Fibroblast of peridontal ligament (primary cell): ENCODE data around the gene CTCFL.

Experiments
- DNase-seq: peaks from one replicate; pipeline ENCODE4 v3.0.0-alpha.2; 2010; ENCODE audit errors: extremely low read depth

CTCFL gene

GRCh38 chr20:57524511-57525176, at the start of gene CTCFL:
CTCFL (minus strand) TSS chr20:57525140; CDS start chr20:57524205, 935 bp downstream.
- DNase-seq, result no peak

DNA sequence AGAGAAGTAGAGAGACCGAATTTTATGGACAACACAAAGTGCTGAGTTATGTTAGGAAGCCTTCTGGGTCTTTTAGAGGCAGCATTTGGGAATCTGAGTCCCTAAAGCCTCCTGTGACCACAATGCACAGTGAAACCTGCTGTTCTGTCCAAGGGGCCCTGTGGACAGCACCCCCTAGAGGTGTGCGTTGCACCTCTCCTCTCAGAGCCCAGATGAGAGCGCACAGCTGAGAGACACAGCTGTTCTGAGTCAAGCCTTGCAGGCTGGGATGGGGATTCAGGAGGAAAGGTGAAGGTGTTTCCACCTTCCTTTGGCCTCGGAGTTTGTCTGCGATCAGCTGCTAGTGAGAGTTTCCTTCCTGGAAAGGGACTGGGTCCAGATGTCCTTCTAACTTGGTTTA, 49.0 kb upstream of the CTCFL start:
- DNase-seq, result no peak

DNA sequence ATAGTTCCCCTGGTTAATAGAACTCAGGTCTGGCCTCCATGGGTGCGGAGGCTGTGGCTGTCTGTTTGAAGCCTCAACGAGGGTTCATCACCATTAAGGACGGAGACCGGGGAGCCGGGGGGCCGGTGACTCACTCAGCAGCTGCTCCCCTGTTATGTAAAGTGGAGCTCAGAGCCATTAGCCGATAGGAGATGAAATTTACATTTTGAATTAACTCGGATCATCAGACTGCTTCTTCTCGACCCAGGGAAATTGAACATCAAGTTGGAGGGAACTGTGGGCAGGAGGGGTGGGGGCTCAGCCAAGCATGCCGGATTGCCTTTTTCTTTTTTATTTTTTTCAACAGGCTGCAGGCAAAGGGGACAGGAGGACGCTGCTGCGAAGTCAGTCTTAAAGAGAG, 48.3 kb upstream of the CTCFL start:
- DNase-seq, result no peak

DNA sequence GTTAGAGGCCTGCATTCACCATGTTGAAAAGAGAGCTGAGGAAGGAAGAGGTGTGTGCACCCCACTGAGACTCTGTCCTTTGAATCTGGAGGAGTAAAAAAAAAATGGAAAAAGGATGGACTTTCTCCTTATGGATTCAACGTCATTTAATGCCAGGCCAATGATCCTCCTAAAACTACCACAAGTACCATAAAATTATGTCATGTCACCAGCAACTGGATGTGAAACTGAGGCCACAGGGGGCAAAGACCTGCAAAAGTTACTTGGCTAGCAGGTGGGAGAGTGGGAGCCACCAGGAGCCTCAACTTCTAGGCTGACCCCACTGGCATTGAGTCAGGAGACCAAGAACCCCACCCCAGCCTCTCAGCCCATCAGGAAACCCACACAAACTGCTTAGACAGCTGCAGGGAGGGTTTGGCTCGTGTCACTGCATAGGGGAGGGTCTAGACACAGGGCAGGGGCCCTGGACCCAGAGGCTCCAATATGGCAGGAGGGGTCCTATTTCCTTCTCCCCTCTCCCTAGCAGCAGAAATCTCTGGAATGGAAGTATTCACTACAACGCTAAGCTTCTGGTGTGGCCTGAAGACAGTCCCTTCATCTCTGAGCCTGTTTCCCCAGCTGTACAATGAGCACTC, 47.0 kb upstream of the CTCFL start:
- no peak for DNase-seq

GRCh38 chr20:57570920-57571319, 46.0 kb upstream of the CTCFL start:
- no peak for DNase-seq

DNA sequence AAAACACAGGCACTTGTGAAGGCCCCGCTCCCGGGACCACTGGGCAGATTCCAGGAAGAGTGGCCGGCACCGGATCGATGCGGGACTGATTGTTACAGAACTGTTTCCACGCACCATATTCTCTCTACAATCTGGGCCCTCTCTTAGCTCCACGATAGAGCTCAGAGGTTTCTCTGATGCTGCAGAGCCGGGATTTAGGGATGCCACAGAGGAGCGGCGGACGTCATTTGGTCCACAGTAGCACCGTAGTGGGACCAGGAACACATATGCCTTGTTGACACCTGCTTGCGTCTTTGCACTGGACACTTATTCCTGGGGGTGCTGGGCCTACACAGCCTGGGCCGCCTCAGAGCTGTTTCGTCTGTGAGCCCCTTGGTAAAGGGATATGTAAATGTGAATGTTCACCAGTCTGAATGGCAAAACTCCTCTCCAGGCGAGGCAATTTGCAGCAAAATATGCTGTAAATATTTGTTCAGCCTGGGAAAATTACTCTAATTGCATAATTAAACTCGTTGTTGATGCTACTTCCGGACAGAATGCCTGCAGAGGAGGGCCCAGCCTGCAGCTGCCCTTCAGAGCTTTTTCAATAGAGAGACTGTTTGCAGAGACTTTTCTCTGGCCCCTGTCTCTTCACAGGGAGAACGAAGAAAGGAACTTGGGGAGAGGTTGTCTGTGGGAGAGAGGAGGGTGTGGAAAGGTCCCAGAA, 45.4 kb upstream of the CTCFL start:
- DNase-seq, result no peak

GRCh38 chr20:57568960-57569359, 44.0 kb upstream of the CTCFL start:
- DNase-seq, result no peak

DNA sequence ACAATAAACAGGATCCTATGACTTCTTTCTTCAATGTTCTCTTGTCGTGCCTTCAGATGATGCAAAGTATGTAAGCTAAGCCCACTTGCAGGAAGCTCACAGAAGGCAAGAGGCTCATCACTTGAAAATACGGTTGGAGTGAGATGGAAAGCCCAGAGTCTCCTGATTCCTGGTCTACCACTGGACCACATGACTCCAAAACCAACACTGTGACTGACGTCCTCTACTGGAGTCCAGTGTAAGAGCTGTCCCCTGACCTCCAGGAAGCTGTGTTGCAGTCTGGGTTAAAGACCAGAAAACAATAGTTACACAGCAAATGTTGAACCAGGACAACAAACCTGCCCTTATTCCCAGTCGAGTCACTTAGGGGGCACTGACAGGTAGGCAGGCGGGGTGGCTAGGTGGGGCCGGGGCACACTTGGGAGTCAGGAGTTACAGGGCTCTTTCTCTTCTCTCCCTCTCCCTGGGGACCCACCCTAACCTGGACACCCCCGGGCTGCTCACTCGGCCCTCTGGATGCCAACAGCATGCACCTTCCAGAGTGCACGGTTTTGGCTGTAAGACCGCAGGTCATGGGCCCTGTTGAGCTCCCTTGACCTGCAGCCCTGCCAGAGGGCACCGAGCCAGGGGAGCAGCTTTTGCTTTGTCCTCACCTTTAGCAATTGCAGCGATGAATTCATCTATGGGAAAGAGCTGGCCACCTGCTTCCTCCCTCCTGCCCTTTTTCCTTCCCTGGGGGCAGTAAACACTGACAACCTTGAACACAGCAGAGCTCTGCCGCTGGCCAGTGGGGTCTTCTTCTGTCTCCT, 43.4 kb upstream of the CTCFL start:
- no peak for DNase-seq

DNA sequence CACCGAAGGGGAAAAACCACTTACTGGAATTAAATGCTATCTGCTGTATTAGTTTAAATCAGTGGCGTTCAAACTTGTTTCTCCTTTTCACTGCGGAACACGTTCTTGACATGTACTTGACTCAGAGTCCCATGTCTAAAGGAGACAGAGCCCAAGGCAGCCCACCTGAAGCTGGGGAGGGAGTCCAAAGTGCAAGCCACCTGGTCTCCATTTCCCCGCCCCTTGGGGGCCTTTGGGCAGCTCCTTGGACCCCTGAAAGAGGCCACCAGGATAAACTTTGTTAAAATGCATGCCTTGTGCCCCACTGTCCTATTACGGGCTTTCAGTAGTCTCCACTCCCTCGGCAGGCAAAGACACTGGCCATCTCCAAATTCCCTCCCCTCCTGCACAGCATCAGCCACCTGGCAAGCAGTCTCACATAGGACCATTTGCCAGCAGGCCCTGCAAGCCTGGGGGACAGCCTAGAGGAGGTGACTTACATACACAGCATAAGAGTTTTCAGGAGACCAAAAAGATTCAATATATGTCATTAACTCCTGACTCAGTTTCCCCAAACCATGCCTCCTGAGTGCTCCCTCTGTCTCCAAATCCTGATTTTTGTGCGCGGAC, 42.6 kb upstream of the CTCFL start:
- no peak for DNase-seq

- DNase-seq, result no peak
Observed at GRCh38 chr20:57566803-57567459, 42.0 kb upstream of the CTCFL start.

DNA sequence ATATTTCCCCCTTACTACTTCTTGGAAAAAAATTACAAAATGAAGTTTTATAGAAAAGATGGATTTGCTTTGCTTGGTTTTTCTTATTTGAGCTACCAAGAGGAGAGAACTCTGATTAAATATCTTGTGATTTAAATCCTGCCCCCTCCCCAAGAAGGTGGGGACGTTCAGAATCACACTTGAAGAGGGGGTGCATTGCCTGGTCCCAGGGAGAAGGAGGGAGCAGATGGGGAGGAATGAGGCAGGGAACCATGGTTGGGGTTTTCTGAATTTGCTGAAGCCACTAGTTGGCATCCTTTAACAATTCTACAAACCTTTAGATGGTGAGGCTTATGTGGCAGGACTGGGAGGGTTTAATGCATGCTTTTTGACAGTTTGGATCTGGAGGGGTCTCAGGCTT, 41.5 kb upstream of the CTCFL start:
- DNase-seq, result no peak

GRCh38 chr20:57564951-57565642, 40.2 kb upstream of the CTCFL start:
- no peak for DNase-seq

- no peak for DNase-seq
Observed at GRCh38 chr20:57564180-57564802, 39.4 kb upstream of the CTCFL start.

GRCh38 chr20:57563522-57563921, 38.6 kb upstream of the CTCFL start:
- no peak for DNase-seq

DNA sequence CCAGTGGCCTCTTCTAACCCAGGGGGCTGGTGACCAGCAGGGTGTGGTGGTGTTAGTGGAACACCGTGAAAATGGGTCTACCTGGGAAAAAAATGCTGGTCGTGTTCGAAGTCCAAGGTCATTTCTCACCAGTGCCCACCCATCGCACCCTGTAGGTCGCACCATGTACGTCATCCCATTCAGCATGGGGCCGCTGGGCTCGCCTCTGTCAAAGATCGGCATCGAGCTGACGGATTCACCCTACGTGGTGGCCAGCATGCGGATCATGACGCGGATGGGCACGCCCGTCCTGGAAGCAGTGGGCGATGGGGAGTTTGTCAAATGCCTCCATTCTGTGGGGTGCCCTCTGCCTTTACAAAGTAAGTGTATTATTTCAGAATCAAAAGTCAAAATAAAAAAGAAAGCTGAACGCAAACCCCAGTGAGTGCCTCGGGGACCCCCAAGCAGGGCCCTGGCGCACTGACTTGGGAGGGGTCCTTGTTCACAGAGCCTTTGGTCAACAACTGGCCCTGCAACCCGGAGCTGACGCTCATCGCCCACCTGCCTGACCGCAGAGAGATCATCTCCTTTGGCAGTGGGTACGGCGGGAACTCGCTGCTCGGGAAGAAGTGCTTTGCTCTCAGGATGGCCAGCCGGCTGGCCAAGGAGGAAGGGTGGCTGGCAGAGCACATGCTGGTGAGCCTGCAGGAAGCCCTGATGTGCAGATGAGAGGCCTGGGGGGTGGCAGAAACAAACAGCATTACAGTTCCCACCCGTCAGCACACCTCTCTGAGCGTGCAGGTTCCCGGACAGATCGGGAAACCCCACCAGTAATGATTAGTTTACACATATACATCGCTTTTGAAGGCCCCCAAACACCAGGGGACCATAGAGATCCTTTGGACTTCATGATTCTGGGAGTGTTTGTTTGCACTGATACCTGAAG, 37.9 kb upstream of the CTCFL start:
- no peak for DNase-seq

DNA sequence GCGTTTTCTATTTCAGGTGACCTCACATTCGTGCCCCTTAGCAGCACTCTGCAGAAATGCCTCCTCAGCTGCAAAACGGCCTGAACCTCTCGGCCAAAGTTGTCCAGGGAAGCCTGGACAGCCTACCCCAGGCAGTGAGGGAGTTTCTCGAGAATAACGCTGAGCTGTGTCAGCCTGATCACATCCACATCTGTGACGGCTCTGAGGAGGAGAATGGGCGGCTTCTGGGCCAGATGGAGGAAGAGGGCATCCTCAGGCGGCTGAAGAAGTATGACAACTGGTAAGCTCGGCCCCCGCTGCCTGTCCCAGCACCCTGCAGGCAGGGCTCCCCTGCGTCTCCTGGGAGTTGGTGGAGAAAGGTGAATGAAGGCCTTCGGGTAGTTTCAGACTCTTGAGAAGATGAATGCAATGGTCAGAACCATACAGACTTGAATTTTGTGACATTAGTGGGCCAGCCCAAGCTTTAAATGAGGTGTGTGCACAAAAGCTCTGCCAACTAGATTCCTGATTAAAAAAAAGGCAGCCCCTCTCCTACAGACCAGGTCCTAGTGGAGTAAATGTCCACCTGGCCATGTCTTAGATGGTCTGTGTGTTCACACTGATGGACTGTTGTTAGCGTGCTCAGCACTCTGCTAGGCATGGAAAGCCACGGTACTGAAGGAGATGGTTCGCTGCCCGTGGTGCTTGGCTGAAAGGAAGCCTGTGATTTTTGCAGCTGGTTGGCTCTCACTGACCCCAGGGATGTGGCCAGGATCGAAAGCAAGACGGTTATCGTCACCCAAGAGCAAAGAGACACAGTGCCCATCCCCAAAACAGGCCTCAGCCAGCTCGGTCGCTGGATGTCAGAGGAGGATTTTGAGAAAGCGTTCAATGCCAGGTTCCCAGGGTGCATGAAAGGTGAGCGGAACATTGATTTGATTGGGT, 36.7 kb upstream of the CTCFL start:
- DNase-seq, result no peak

GRCh38 chr20:57560554-57561355, 35.8 kb upstream of the CTCFL start, which contains the start of gene PCK1:
PCK1 (plus strand) TSS chr20:57561110; CDS start chr20:57561412, 302 bp downstream.
- DNase-seq, result no peak
